ENCODE results near the gene USP20. TPM values are rescaled to one million over a fixed set of nuclear protein-coding genes. Genes with fewer than 3 reads are reported as not detected.
A peak's percentile ranks its signal among the peaks of the same experiment; 100 is the strongest.
"Not testable (repeated sequence)": the region's sequence is repeated elsewhere in the genome, so short reads cannot be mapped to it uniquely, and the experiment has no call there.

The USP20 gene
- total RNA-seq (10 to 100 TPM; 11.4 to 11.6 TPM), polyA plus RNA-seq (ENCODE audit: insufficient read length in 2 of 2) (10 to 100 TPM; 36.5 to 38.9 TPM)
- long read RNA-seq, donor 1, full-length matches to known transcripts = 2 of 2 reads
- long read RNA-seq, donor 1, partial matches to known transcripts = 0 of 2 reads
- long read RNA-seq, donor 1, other reads (novel, unspliced or antisense) = 0 of 2 reads
- long read RNA-seq, donor 2, full-length matches to known transcripts = 1 of 1 reads
- long read RNA-seq, donor 2, partial matches to known transcripts = 0 of 1 reads
- long read RNA-seq, donor 2, other reads (novel, unspliced or antisense) = 0 of 1 reads
- long read RNA-seq, donor 3, full-length matches to known transcripts = 1 of 39 reads
- long read RNA-seq, donor 3, partial matches to known transcripts = 38 of 39 reads
- long read RNA-seq, donor 3, other reads (novel, unspliced or antisense) = 0 of 39 reads
- long read RNA-seq, donor 4 = 0 reads

- H3K4me1 ChIP-seq (ENCODE audit: control insufficient read depth, insufficient read depth, low read length) = peaks cover 19% of the 10 kb centered on the region
Observed at GRCh38 chr9:129835128-129835859, at the start of gene USP20, which contains the start of gene C9orf78. Gene USP20, plus strand, starts transcription at chr9:129835458. Its CDS starts 17,098 bp downstream, at chr9:129852556. Gene C9orf78, minus strand, starts transcription at chr9:129835275. Its CDS starts 54 bp downstream, at chr9:129835221.

GRCh38 chr9:129785866-129786265, 49.4 kb upstream of the USP20 start:
- no peak for DNase-seq (ENCODE audit: low read depth in 4 of 6, low spot score in 6 of 6)
- Histone ChIP-seq H3K4me3 (ENCODE audit: low read depth, low read length) (no peak overlapping the region), H3K4me1 (ENCODE audit: control insufficient read depth, insufficient read depth, low read length) (peaks cover 3% of the 10 kb centered on the region), H3K36me3 (ENCODE audit: control insufficient read depth, insufficient read depth, low read length) (no peaks in the 10 kb centered on the region), H3K9me3 (ENCODE audit: control insufficient read depth, insufficient read depth, low read length) (no peaks in the 10 kb centered on the region), H3K27ac (ENCODE audit: low read depth, low read length) (no peak overlapping the region), H3K27me3 (ENCODE audit: control insufficient read depth, insufficient read depth, low read length) (peaks cover 7% of the 10 kb centered on the region)
- no CpG with 5 or more reads among the region's 1 CpG for WGBS (ENCODE audit: insufficient coverage)

More at GRCh38 chr9:129835128-129835859, at the start of gene USP20, which contains the start of gene C9orf78:
- H3K4me3 ChIP-seq (ENCODE audit: low read depth, low read length) = peak within 1 kb of the TSS; percentile 92
- H3K36me3 ChIP-seq (ENCODE audit: control insufficient read depth, insufficient read depth, low read length) = peaks cover 33% of the 10 kb centered on the region
- peak; percentile 87 to 99 (median 96) for DNase-seq (ENCODE audit: low read depth in 4 of 6, low spot score in 6 of 6)
- H3K27me3 ChIP-seq (ENCODE audit: control insufficient read depth, insufficient read depth, low read length) = no peaks in the 10 kb centered on the region
- H3K27ac ChIP-seq (ENCODE audit: low read depth, low read length) = peak within 1 kb of the TSS; percentile 50
- under 1% methylated on average over 81 of the region's 81 CpGs for WGBS (ENCODE audit: insufficient coverage)
- H3K9me3 ChIP-seq (ENCODE audit: control insufficient read depth, insufficient read depth, low read length) = no peaks in the 10 kb centered on the region

- no peaks in the 10 kb centered on the region for H3K9me3 ChIP-seq (ENCODE audit: control insufficient read depth, insufficient read depth, low read length)
- peaks cover 7% of the 10 kb centered on the region for H3K27me3 ChIP-seq (ENCODE audit: control insufficient read depth, insufficient read depth, low read length)
- no peak for DNase-seq (ENCODE audit: low read depth in 4 of 6, low spot score in 6 of 6)
- peaks cover 3% of the 10 kb centered on the region for H3K4me1 ChIP-seq (ENCODE audit: control insufficient read depth, insufficient read depth, low read length)
- no peak overlapping the region for H3K4me3 ChIP-seq (ENCODE audit: low read depth, low read length)
- H3K36me3 ChIP-seq (ENCODE audit: control insufficient read depth, insufficient read depth, low read length) = no peaks in the 10 kb centered on the region
- no peak overlapping the region for H3K27ac ChIP-seq (ENCODE audit: low read depth, low read length)
- 81% methylated on average over 10 of the region's 10 CpGs for WGBS (ENCODE audit: insufficient coverage)
Observed at GRCh38 chr9:129786481-129786880, 48.8 kb upstream of the USP20 start.

GRCh38 chr9:129794549-129794948, 40.7 kb upstream of the USP20 start:
- WGBS (ENCODE audit: insufficient coverage) = 93% methylated on average over 8 of the region's 8 CpGs
- H3K4me3 ChIP-seq (ENCODE audit: low read depth, low read length) = no peak overlapping the region
- no peak overlapping the region for H3K27ac ChIP-seq (ENCODE audit: low read depth, low read length)
- H3K9me3 ChIP-seq (ENCODE audit: control insufficient read depth, insufficient read depth, low read length) = no peaks in the 10 kb centered on the region
- H3K4me1 ChIP-seq (ENCODE audit: control insufficient read depth, insufficient read depth, low read length) = peaks cover 3% of the 10 kb centered on the region
- H3K36me3 ChIP-seq (ENCODE audit: control insufficient read depth, insufficient read depth, low read length) = no peaks in the 10 kb centered on the region
- DNase-seq (ENCODE audit: low read depth in 4 of 6, low spot score in 6 of 6) = no peak
- no peaks in the 10 kb centered on the region for H3K27me3 ChIP-seq (ENCODE audit: control insufficient read depth, insufficient read depth, low read length)

GRCh38 chr9:129796029-129796428, 39.2 kb upstream of the USP20 start:
- not testable (repeated sequence) for DNase-seq (ENCODE audit: low read depth in 4 of 6, low spot score in 6 of 6); H3K9me3 ChIP-seq (ENCODE audit: control insufficient read depth, insufficient read depth, low read length); H3K4me3 ChIP-seq (ENCODE audit: low read depth, low read length); H3K36me3 ChIP-seq (ENCODE audit: control insufficient read depth, insufficient read depth, low read length); H3K27me3 ChIP-seq (ENCODE audit: control insufficient read depth, insufficient read depth, low read length); H3K4me1 ChIP-seq (ENCODE audit: control insufficient read depth, insufficient read depth, low read length); H3K27ac ChIP-seq (ENCODE audit: low read depth, low read length)
- 100% methylated on average over 1 of the region's 2 CpGs for WGBS (ENCODE audit: insufficient coverage)

- 86% methylated on average over 2 of the region's 6 CpGs for WGBS (ENCODE audit: insufficient coverage)
- H3K9me3 ChIP-seq (ENCODE audit: control insufficient read depth, insufficient read depth, low read length) = no peaks in the 10 kb centered on the region
- H3K27me3 ChIP-seq (ENCODE audit: control insufficient read depth, insufficient read depth, low read length) = no peaks in the 10 kb centered on the region
Observed at GRCh38 chr9:129798973-129799372, 36.3 kb upstream of the USP20 start.

GRCh38 chr9:129801504-129801903, 33.8 kb upstream of the USP20 start:
- Histone ChIP-seq H3K27me3 (ENCODE audit: control insufficient read depth, insufficient read depth, low read length) (no peaks in the 10 kb centered on the region), H3K4me3 (ENCODE audit: low read depth, low read length) (no peak overlapping the region), H3K4me1 (ENCODE audit: control insufficient read depth, insufficient read depth, low read length) (peaks cover 11% of the 10 kb centered on the region), H3K9me3 (ENCODE audit: control insufficient read depth, insufficient read depth, low read length) (no peaks in the 10 kb centered on the region), H3K27ac (ENCODE audit: low read depth, low read length) (no peak overlapping the region), H3K36me3 (ENCODE audit: control insufficient read depth, insufficient read depth, low read length) (peaks cover 16% of the 10 kb centered on the region)
- WGBS (ENCODE audit: insufficient coverage) = 72% methylated on average over 16 of the region's 17 CpGs
- DNase-seq (ENCODE audit: low read depth in 4 of 6, low spot score in 6 of 6) = no peak

More at GRCh38 chr9:129798973-129799372, 36.3 kb upstream of the USP20 start:
- no peak overlapping the region for H3K27ac ChIP-seq (ENCODE audit: low read depth, low read length)
- DNase-seq (ENCODE audit: low read depth in 4 of 6, low spot score in 6 of 6) = no peak
- peaks cover 6% of the 10 kb centered on the region for H3K4me1 ChIP-seq (ENCODE audit: control insufficient read depth, insufficient read depth, low read length)
- H3K36me3 ChIP-seq (ENCODE audit: control insufficient read depth, insufficient read depth, low read length) = no peaks in the 10 kb centered on the region
- H3K4me3 ChIP-seq (ENCODE audit: low read depth, low read length) = no peak overlapping the region

- Histone ChIP-seq H3K27me3 (ENCODE audit: control insufficient read depth, insufficient read depth, low read length) (no peaks in the 10 kb centered on the region), H3K4me3 (ENCODE audit: low read depth, low read length) (peak within 1 kb of the TSS; percentile 59), H3K4me1 (ENCODE audit: control insufficient read depth, insufficient read depth, low read length) (peaks cover 11% of the 10 kb centered on the region), H3K27ac (ENCODE audit: low read depth, low read length) (peak within 1 kb of the TSS; percentile 25), H3K36me3 (ENCODE audit: control insufficient read depth, insufficient read depth, low read length) (peaks cover 28% of the 10 kb centered on the region), H3K9me3 (ENCODE audit: control insufficient read depth, insufficient read depth, low read length) (no peaks in the 10 kb centered on the region)
- 2% methylated on average over 85 of the region's 93 CpGs for WGBS (ENCODE audit: insufficient coverage)
- peak; percentile 82 to 99 (median 92) for DNase-seq (ENCODE audit: low read depth in 4 of 6, low spot score in 6 of 6)
Observed at GRCh38 chr9:129802833-129803675, 32.2 kb upstream of the USP20 start, which contains the start of gene TOR1B. Gene TOR1B, plus strand, starts transcription at chr9:129803184. Its CDS starts 29 bp downstream, at chr9:129803213.

GRCh38 chr9:129803676-129804060, 31.6 kb upstream of the USP20 start:
- H3K4me3 ChIP-seq (ENCODE audit: low read depth, low read length) = peak overlapping the region; percentile 59
- H3K4me1 ChIP-seq (ENCODE audit: control insufficient read depth, insufficient read depth, low read length) = peaks cover 11% of the 10 kb centered on the region
- DNase-seq (ENCODE audit: low read depth in 4 of 6, low spot score in 6 of 6) = no peak
- H3K36me3 ChIP-seq (ENCODE audit: control insufficient read depth, insufficient read depth, low read length) = peaks cover 28% of the 10 kb centered on the region
- H3K27me3 ChIP-seq (ENCODE audit: control insufficient read depth, insufficient read depth, low read length) = no peaks in the 10 kb centered on the region
- 3% methylated on average over 13 of the region's 14 CpGs for WGBS (ENCODE audit: insufficient coverage)
- no peaks in the 10 kb centered on the region for H3K9me3 ChIP-seq (ENCODE audit: control insufficient read depth, insufficient read depth, low read length)
- no peak overlapping the region for H3K27ac ChIP-seq (ENCODE audit: low read depth, low read length)

All from spinal cord (tissue), 10 donors.